Measurements from ENCODE around the gene SHANK2.

Gene SHANK2

DNA sequence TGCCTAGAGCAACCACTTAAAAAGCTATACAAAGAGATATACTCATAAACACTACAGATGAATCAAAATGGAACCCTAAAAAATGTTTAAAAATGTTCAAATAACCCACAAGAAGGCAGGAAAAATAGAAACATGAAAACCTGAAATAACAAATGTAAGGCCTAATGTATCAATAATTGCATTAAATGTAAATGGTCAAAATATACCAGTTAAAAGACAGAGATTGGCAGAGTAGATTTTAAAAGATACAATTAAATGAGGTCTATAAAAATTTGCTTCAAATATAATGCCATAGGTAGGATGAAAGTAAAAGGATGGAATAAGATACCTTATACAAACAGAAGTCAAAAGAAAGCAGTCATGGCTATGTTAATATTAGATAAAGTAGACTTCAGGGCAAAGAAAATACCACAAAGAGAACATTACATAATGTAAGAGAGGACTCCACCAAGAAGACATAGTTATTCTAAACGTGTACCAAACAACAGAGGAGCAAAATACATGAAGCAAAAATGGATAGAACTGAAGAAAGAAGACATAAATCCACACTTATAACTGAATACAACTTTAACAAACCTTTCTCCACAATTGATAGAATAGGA, 25.2 kb downstream of the SHANK2 start:
- no peak overlapping the region for H2BK120ac ChIP-seq (ENCODE audit: low read depth, low read length)
- no peak overlapping the region for H2BK15ac ChIP-seq (replicated peaks; ENCODE audit: low read depth)
- no peak overlapping the region for H4K5ac ChIP-seq (ENCODE audit: low read length)
- no peak overlapping the region for H3K9ac ChIP-seq (ENCODE audit: low read length)
- H2BK5ac ChIP-seq (ENCODE audit: low read length), result no peak overlapping the region
- no peaks in the 10 kb centered on the region for H3K79me1 ChIP-seq (ENCODE audit: low read length)
- H3K56ac ChIP-seq (ENCODE audit: low read length), result no peak overlapping the region
- no peak overlapping the region for H3K27ac ChIP-seq (ENCODE audit: low read depth, low read length)
- H3K36me3 ChIP-seq (ENCODE audit: control insufficient read depth, insufficient read depth, low read length), result no peaks in the 10 kb centered on the region
- no peaks in the 10 kb centered on the region for H3K4me1 ChIP-seq (ENCODE audit: control insufficient read depth, low read depth, low read length)
- H3K18ac ChIP-seq (ENCODE audit: low read length), result no peak overlapping the region
- no peaks in the 10 kb centered on the region for H3K79me2 ChIP-seq (ENCODE audit: control insufficient read depth, insufficient read depth, low read length)
- no peak overlapping the region for H2AK5ac ChIP-seq (ENCODE audit: low read length)
- no peak overlapping the region for H4K8ac ChIP-seq (ENCODE audit: low read depth, low read length)
- no peak overlapping the region for H3K4me3 ChIP-seq (ENCODE audit: low read length)
- no peaks in the 10 kb centered on the region for H3K27me3 ChIP-seq (ENCODE audit: insufficient read depth, low read length, poor library complexity)
- no CpG with 5 or more reads among the region's 1 CpG for WGBS (ENCODE audit: extremely low coverage, insufficient coverage, low lambda C conversion rate)
- no peak overlapping the region for H3K4me2 ChIP-seq (ENCODE audit: low read length)
- no peak overlapping the region for H3K23ac ChIP-seq (ENCODE audit: low read length)
- no peak overlapping the region for H3K4ac ChIP-seq (ENCODE audit: low read depth, low read length)
- no peak for DNase-seq

DNA sequence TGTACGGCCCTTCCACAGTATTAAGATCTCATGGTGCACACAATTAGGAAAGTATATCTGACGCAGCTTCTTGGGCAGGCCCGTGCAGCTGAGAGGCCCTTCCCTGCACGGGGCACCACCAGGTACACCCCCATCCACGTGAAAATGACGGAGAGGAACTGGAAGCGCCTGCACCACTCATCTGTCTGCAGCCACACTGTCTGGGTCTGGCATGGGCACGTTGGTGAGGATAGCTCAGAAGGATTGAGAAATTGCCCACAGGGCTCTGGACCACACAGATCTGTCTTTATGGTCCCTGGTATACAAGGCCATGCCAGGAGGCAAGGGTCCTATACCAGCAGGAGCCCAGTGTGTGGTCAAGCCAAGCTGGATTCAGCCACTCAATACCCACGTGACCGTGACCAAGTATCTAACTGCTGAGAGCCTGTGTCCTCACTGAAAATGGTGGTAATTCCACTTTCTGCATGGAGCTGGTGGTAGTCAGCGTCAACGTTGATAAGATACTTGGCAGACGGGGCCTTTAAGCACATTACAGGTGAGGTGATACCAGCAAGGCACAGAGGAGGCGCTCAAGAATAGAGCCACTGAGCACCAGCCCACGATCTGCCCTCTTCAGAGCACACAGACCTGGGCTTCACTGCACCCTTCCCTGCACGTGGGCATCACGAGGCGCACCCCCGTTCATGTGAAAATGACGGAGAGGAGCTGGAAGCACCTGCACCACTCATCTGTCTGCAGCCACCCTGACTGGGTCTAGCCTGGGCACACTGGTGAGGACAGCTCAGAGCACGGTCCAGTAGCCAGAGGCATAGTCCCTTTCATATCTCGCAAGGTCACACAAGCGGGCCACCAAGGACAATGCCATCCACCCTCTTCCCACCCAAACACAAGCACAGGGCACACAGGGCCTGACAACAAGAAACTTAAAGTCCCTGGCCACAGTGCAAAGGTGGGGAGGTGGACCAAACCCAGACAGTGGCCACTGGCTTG, 28.4 kb downstream of the SHANK2 start:
- Histone ChIP-seq H3K36me3 (ENCODE audit: control insufficient read depth, insufficient read depth, low read length) (no peaks in the 10 kb centered on the region), H3K79me2 (ENCODE audit: control insufficient read depth, insufficient read depth, low read length) (no peaks in the 10 kb centered on the region), H3K18ac (ENCODE audit: low read length) (no peak overlapping the region), H3K56ac (ENCODE audit: low read length) (no peak overlapping the region), H3K4me1 (ENCODE audit: control insufficient read depth, low read depth, low read length) (no peaks in the 10 kb centered on the region), H4K5ac (ENCODE audit: low read length) (no peak overlapping the region), H3K4ac (ENCODE audit: low read depth, low read length) (no peak overlapping the region), H3K27ac (ENCODE audit: low read depth, low read length) (no peak overlapping the region), H2BK5ac (ENCODE audit: low read length) (no peak overlapping the region), H3K9ac (ENCODE audit: low read length) (no peak overlapping the region), H3K23ac (ENCODE audit: low read length) (no peak overlapping the region), H3K79me1 (ENCODE audit: low read length) (no peaks in the 10 kb centered on the region), H2AK5ac (ENCODE audit: low read length) (no peak overlapping the region), H3K4me3 (ENCODE audit: low read length) (no peak overlapping the region), H3K4me2 (ENCODE audit: low read length) (no peak overlapping the region), H2BK15ac (replicated peaks; ENCODE audit: low read depth) (no peak overlapping the region), H3K27me3 (ENCODE audit: insufficient read depth, low read length, poor library complexity) (no peaks in the 10 kb centered on the region), H2BK120ac (ENCODE audit: low read depth, low read length) (no peak overlapping the region), H4K8ac (ENCODE audit: low read depth, low read length) (no peak overlapping the region)
- no CpG with 5 or more reads among the region's 23 CpGs for WGBS (ENCODE audit: extremely low coverage, insufficient coverage, low lambda C conversion rate)
- no peak for DNase-seq

DNA sequence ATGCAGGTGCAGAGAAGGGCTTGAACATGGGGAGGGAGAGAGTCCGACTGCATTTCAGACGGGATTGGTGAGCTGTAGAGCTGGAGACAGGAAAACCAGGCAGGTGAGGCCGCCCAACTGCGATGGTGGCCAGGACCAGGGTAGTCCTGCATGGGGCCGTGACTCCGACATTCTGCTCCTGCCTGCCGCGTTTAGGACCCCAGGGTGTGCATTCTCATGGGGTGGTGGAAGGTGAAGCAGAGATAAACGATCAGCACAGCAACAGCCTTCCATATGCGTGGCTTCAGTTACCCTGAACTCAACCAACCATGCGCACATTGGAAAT, 29.3 kb downstream of the SHANK2 start:
- no peaks in the 10 kb centered on the region for H3K36me3 ChIP-seq (ENCODE audit: control insufficient read depth, insufficient read depth, low read length)
- no peaks in the 10 kb centered on the region for H3K27me3 ChIP-seq (ENCODE audit: insufficient read depth, low read length, poor library complexity)
- H3K79me1 ChIP-seq (ENCODE audit: low read length), result no peaks in the 10 kb centered on the region
- H4K5ac ChIP-seq (ENCODE audit: low read length), result no peak overlapping the region
- H2BK120ac ChIP-seq (ENCODE audit: low read depth, low read length), result no peak overlapping the region
- no peak overlapping the region for H4K8ac ChIP-seq (ENCODE audit: low read depth, low read length)
- H3K4me1 ChIP-seq (ENCODE audit: control insufficient read depth, low read depth, low read length), result no peaks in the 10 kb centered on the region
- no peak overlapping the region for H3K4ac ChIP-seq (ENCODE audit: low read depth, low read length)
- no peak overlapping the region for H3K56ac ChIP-seq (ENCODE audit: low read length)
- no peaks in the 10 kb centered on the region for H3K79me2 ChIP-seq (ENCODE audit: control insufficient read depth, insufficient read depth, low read length)
- H2BK15ac ChIP-seq (replicated peaks; ENCODE audit: low read depth), result no peak overlapping the region
- H3K4me2 ChIP-seq (ENCODE audit: low read length), result no peak overlapping the region
- no peak overlapping the region for H3K27ac ChIP-seq (ENCODE audit: low read depth, low read length)
- no peak overlapping the region for H3K9ac ChIP-seq (ENCODE audit: low read length)
- no peak overlapping the region for H3K4me3 ChIP-seq (ENCODE audit: low read length)
- H3K18ac ChIP-seq (ENCODE audit: low read length), result no peak overlapping the region
- H3K23ac ChIP-seq (ENCODE audit: low read length), result no peak overlapping the region
- H2BK5ac ChIP-seq (ENCODE audit: low read length), result no peak overlapping the region
- DNase-seq, result no peak
- H2AK5ac ChIP-seq (ENCODE audit: low read length), result no peak overlapping the region
- no CpG with 5 or more reads among the region's 11 CpGs for WGBS (ENCODE audit: extremely low coverage, insufficient coverage, low lambda C conversion rate)

DNA sequence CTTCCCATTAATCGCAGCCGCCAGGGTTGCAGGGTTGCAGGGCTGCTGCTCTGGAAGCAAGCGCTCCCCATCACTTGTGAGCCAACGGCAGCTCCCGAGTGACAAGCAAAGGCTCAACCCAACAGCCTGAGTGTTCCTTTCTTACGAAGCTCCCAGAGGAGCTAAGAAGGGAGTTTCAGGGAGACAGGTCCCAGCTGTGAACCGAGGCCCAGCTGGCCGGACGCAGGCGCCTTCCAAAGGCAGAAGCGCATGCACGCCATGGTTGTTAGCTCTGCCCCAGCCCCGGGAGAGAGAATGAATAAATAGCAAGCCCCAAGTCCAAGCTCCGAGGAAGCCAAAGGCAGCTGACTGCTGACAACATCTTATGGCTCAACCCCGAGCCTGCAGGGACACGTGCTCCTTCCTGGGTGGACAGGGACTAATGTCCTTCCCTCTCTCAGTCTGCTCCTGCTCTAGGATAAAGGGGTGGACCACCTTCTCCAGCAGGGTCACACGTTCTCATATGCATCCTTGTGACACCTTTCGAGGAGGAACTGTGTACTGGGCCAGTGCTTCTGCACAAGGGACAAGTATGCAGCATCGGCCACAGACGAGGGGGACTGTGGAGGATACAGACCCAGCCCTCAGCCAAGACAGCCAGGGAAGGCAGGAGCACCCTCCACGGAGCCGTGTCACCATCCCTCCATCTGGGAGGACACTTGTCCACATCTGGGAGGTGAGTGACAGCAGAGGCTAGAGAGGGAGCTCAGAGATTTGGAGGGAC, 29.9 kb downstream of the SHANK2 start:
- H3K4me1 ChIP-seq (ENCODE audit: control insufficient read depth, low read depth, low read length), result no peaks in the 10 kb centered on the region
- no peaks in the 10 kb centered on the region for H3K36me3 ChIP-seq (ENCODE audit: control insufficient read depth, insufficient read depth, low read length)
- H3K4me3 ChIP-seq (ENCODE audit: low read length), result no peak overlapping the region
- DNase-seq, result no peak
- no CpG with 5 or more reads among the region's 22 CpGs for WGBS (ENCODE audit: extremely low coverage, insufficient coverage, low lambda C conversion rate)
- no peak overlapping the region for H3K56ac ChIP-seq (ENCODE audit: low read length)
- no peaks in the 10 kb centered on the region for H3K79me1 ChIP-seq (ENCODE audit: low read length)
- H2BK120ac ChIP-seq (ENCODE audit: low read depth, low read length), result no peak overlapping the region
- H4K8ac ChIP-seq (ENCODE audit: low read depth, low read length), result no peak overlapping the region
- H3K23ac ChIP-seq (ENCODE audit: low read length), result no peak overlapping the region
- H3K4me2 ChIP-seq (ENCODE audit: low read length), result no peak overlapping the region
- H3K18ac ChIP-seq (ENCODE audit: low read length), result no peak overlapping the region
- no peak overlapping the region for H3K4ac ChIP-seq (ENCODE audit: low read depth, low read length)
- no peak overlapping the region for H3K9ac ChIP-seq (ENCODE audit: low read length)
- H2BK15ac ChIP-seq (replicated peaks; ENCODE audit: low read depth), result no peak overlapping the region
- H4K5ac ChIP-seq (ENCODE audit: low read length), result no peak overlapping the region
- no peaks in the 10 kb centered on the region for H3K27me3 ChIP-seq (ENCODE audit: insufficient read depth, low read length, poor library complexity)
- H2AK5ac ChIP-seq (ENCODE audit: low read length), result no peak overlapping the region
- H2BK5ac ChIP-seq (ENCODE audit: low read length), result no peak overlapping the region
- no peak overlapping the region for H3K27ac ChIP-seq (ENCODE audit: low read depth, low read length)
- no peaks in the 10 kb centered on the region for H3K79me2 ChIP-seq (ENCODE audit: control insufficient read depth, insufficient read depth, low read length)

DNA sequence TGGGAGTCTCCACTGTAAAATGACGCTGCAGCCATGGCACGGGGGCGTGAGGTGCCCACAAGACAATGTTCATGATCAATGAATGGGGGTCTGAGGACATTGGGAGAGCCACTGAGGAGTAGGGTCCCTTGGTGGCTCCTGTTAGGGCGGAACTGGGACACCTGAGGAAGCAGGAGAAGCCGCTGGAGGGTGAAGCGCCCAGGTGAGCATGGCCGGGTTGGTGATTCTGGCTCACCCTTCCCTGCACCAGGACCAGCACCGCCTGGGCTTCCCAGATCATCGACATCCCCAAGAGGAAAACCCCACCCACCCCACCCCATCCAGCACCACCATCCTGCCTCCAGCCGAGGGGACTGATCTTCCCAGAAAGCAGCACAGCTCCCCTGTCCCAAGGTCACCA, 30.6 kb downstream of the SHANK2 start:
- Histone ChIP-seq H3K4me3 (ENCODE audit: low read length) (no peak overlapping the region), H3K56ac (ENCODE audit: low read length) (no peak overlapping the region), H3K18ac (ENCODE audit: low read length) (no peak overlapping the region), H4K5ac (ENCODE audit: low read length) (no peak overlapping the region), H4K8ac (ENCODE audit: low read depth, low read length) (no peak overlapping the region), H3K4me2 (ENCODE audit: low read length) (no peak overlapping the region), H3K79me1 (ENCODE audit: low read length) (no peaks in the 10 kb centered on the region), H3K27me3 (ENCODE audit: insufficient read depth, low read length, poor library complexity) (no peaks in the 10 kb centered on the region), H3K9ac (ENCODE audit: low read length) (no peak overlapping the region), H2BK5ac (ENCODE audit: low read length) (no peak overlapping the region), H3K23ac (ENCODE audit: low read length) (no peak overlapping the region), H3K4me1 (ENCODE audit: control insufficient read depth, low read depth, low read length) (no peaks in the 10 kb centered on the region), H2BK120ac (ENCODE audit: low read depth, low read length) (no peak overlapping the region), H2BK15ac (replicated peaks; ENCODE audit: low read depth) (no peak overlapping the region), H3K4ac (ENCODE audit: low read depth, low read length) (no peak overlapping the region), H3K36me3 (ENCODE audit: control insufficient read depth, insufficient read depth, low read length) (no peaks in the 10 kb centered on the region), H3K79me2 (ENCODE audit: control insufficient read depth, insufficient read depth, low read length) (no peaks in the 10 kb centered on the region), H2AK5ac (ENCODE audit: low read length) (no peak overlapping the region), H3K27ac (ENCODE audit: low read depth, low read length) (no peak overlapping the region)
- WGBS (ENCODE audit: extremely low coverage, insufficient coverage, low lambda C conversion rate), result no CpG with 5 or more reads among the region's 10 CpGs
- no peak for DNase-seq

Data from mesendoderm (in vitro differentiated cells).